Left kidney (tissue), 8 donors: ENCODE results near the gene SMIM31. TPM values are rescaled to one million over a fixed set of nuclear protein-coding genes. Genes with fewer than 3 reads are reported as not detected.

Experiments used
- DNase-seq: peaks from one replicate; pipeline ENCODE4 v3.0.0-alpha.2; 2013
- long read RNA-seq, 8 donors: transcript quantifications; one replicate each; lab custom pipeline, GENCODE V29; 2026
- polyA plus RNA-seq: library from polyadenylated mRNA; unstranded; fragments of 120-200 nt; gene quantifications from one replicate; pipeline ENCODE4 v1.2.1, GENCODE V29; 2013; ENCODE audit not compliant: insufficient read length

SMIM31 gene
- polyA plus RNA-seq = 0.86 TPM
- long read RNA-seq, donor 1 = 0 reads
- long read RNA-seq, donor 2 = 0 reads
- long read RNA-seq, donor 3 = 0 reads
- long read RNA-seq, donor 4 = 0 reads
- long read RNA-seq, donor 5 = 0 reads
- long read RNA-seq, donor 6 = 0 reads
- long read RNA-seq, donor 7 = 0 reads
- long read RNA-seq, donor 8 = 0 reads

GRCh38 chr4:164753873-164754488 lies at the start of gene SMIM31:
SMIM31 (plus strand) TSS chr4:164754131; CDS start chr4:164770444, 16,313 bp downstream.
- DNase-seq = no peak

- DNase-seq = no peak
Measured at GRCh38 chr4:164706675-164707074, 47.3 kb upstream of the SMIM31 start.

- no peak for DNase-seq
Measured at GRCh38 chr4:164716901-164717300, 37.0 kb upstream of the SMIM31 start.

- no peak for DNase-seq
Measured at GRCh38 chr4:164718827-164719226, 35.1 kb upstream of the SMIM31 start.

GRCh38 chr4:164725066-164725465 lies 28.9 kb upstream of the SMIM31 start:
- no peak for DNase-seq

GRCh38 chr4:164730705-164731393 lies 23.1 kb upstream of the SMIM31 start:
- DNase-seq = no peak

- peak; percentile 43 for DNase-seq
Measured at GRCh38 chr4:164731827-164732474, 22.0 kb upstream of the SMIM31 start.

- no peak for DNase-seq
Measured at GRCh38 chr4:164734484-164734883, 19.4 kb upstream of the SMIM31 start.

GRCh38 chr4:164748375-164748774 lies 5.6 kb upstream of the SMIM31 start:
- DNase-seq = no peak

- DNase-seq = no peak
Measured at GRCh38 chr4:164755432-164755831, 1.5 kb downstream of the SMIM31 start.

- no peak for DNase-seq
Measured at GRCh38 chr4:164756686-164757085, 2.8 kb downstream of the SMIM31 start.

- DNase-seq = no peak
Measured at GRCh38 chr4:164761241-164761640, 7.3 kb downstream of the SMIM31 start.

- no peak for DNase-seq
Measured at GRCh38 chr4:164761746-164762275, 7.9 kb downstream of the SMIM31 start.

- no peak for DNase-seq
Measured at GRCh38 chr4:164765096-164765495, 11.2 kb downstream of the SMIM31 start.

- no peak for DNase-seq
Measured at GRCh38 chr4:164765833-164766232, 11.9 kb downstream of the SMIM31 start.

GRCh38 chr4:164768516-164768915 lies 14.6 kb downstream of the SMIM31 start:
- no peak for DNase-seq

- DNase-seq = no peak
Measured at GRCh38 chr4:164770010-164770724, 16.2 kb downstream of the SMIM31 start.

GRCh38 chr4:164771088-164771487 lies 17.2 kb downstream of the SMIM31 start:
- no peak for DNase-seq

GRCh38 chr4:164772076-164772475 lies 18.1 kb downstream of the SMIM31 start:
- DNase-seq = no peak

GRCh38 chr4:164779080-164779479 lies 25.1 kb downstream of the SMIM31 start:
- no peak for DNase-seq

- DNase-seq = peak; percentile 57
Measured at GRCh38 chr4:164779811-164780216, 25.9 kb downstream of the SMIM31 start.

- DNase-seq = no peak
Measured at GRCh38 chr4:164780839-164781238, 26.9 kb downstream of the SMIM31 start.
